Hepatocyte (in vitro differentiated cells): ENCODE measurements around the gene CD79A. TPM values are rescaled to one million over a fixed set of nuclear protein-coding genes. Genes with fewer than 3 reads are reported as not detected.

Experiments
- DNase-seq: peaks from one replicate; pipeline ENCODE4 v3.0.0-alpha.2; 2016; ENCODE audit warnings: low spot score
- H2AFZ ChIP-seq: fragments of 200-600 bp; sonication (generic); 2 replicates; pipeline ENCODE4 v1.6.0; 2016; ENCODE audit warnings: antibody characterized with exemption, mild to moderate bottlenecking
- H3K27ac ChIP-seq: fragments of 200-600 bp; sonication (generic); 2 replicates; pipeline ENCODE4 v1.5.1; 2016; ENCODE audit warnings: mild to moderate bottlenecking
- H3K27me3 ChIP-seq: fragments of 200-600 bp; sonication (generic); 2 replicates; pipeline ENCODE4 v1.6.1; 2016
- H3K36me3 ChIP-seq: fragments of 200-600 bp; sonication (generic); replicated peaks from 2 replicates; pipeline ENCODE4 v1.5.1; 2016; ENCODE audit warnings: low read depth; ENCODE audit not compliant: insufficient read depth
- H3K4me1 ChIP-seq: fragments of 200-600 bp; sonication (generic); 2 replicates; pipeline ENCODE4 v1.5.1; 2016; ENCODE audit warnings: mild to moderate bottlenecking, moderate library complexity; ENCODE audit not compliant: insufficient read depth
- H3K4me2 ChIP-seq: fragments of 200-600 bp; sonication (generic); 2 replicates; pipeline ENCODE4 v1.6.0; 2016
- H3K4me3 ChIP-seq: fragments of 200-600 bp; sonication (generic); 2 replicates; pipeline ENCODE4 v1.5.1; 2016; ENCODE audit warnings: mild to moderate bottlenecking
- H3K79me2 ChIP-seq: fragments of 200-600 bp; sonication (generic); 2 replicates; pipeline ENCODE4 v1.6.0; 2017; ENCODE audit warnings: mild to moderate bottlenecking
- H3K9me2 ChIP-seq: fragments of 200-600 bp; sonication (generic); replicated peaks from 2 replicates; pipeline ENCODE4 v1.6.0; 2017; ENCODE audit warnings: mild to moderate bottlenecking; ENCODE audit not compliant: insufficient read depth
- H3K9me3 ChIP-seq: fragments of 200-600 bp; sonication (generic); 2 replicates; pipeline ENCODE4 v1.5.1; 2016; ENCODE audit warnings: low read depth, mild to moderate bottlenecking
- H4K20me1 ChIP-seq: fragments of 200-600 bp; sonication (generic); 2 replicates; pipeline ENCODE4 v1.6.0; 2016; ENCODE audit warnings: mild to moderate bottlenecking; ENCODE audit not compliant: insufficient read depth, poor library complexity, severe bottlenecking
- EZH2 ChIP-seq: fragments of 200-600 bp; sonication (generic); IDR thresholded peaks from 2 replicates; pipeline ENCODE4 v1.6.1; 2016; ENCODE audit warnings: antibody characterized with exemption, mild to moderate bottlenecking, borderline replicate concordance
- EZH2phosphoT487 ChIP-seq: fragments of 200-600 bp; sonication (generic); IDR thresholded peaks from one replicate; pipeline ENCODE4 v1.6.1; 2018; ENCODE audit warnings: antibody characterized with exemption, mild to moderate bottlenecking, low read depth, moderate library complexity; ENCODE audit not compliant: unreplicated experiment, severe bottlenecking
- WGBS: methylation state at CpG from one replicate; pipeline ENCODE4 v1.1.6; 2016; ENCODE audit warnings: low lambda C conversion rate; ENCODE audit errors: missing lambda C conversion rate; 5-methylcytosine and 5-hydroxymethylcytosine counted together
- polyA plus RNA-seq: library from polyadenylated mRNA; unstranded; fragments of >200 nt; fragmentation: Nextera tagmentation; extraction: Ambion mirVana; gene quantifications from 2 replicates; pipeline ENCODE4 v1.2.1, GENCODE V29; 2016
- total RNA-seq: library from RNA; depleted of rRNA; stranded (reverse); fragments of >200 nt; gene quantifications from 2 replicates; pipeline ENCODE4 v1.2.3, GENCODE V29; 2014
- TF ChIP-seq, protein P1 (sequence below): fragments of 200-600 bp; sonication (generic); IDR thresholded peaks from 2 replicates; pipeline ENCODE4 v1.5.1; 2016; ENCODE audit warnings: antibody characterized with exemption, mild to moderate bottlenecking; ENCODE audit not compliant: poor library complexity

The CD79A gene
- total RNA-seq (0.37 TPM in 1 of 2 replicates, not detected in the other), polyA plus RNA-seq (0.27 TPM in 1 of 2 replicates, not detected in the other)

DNA sequence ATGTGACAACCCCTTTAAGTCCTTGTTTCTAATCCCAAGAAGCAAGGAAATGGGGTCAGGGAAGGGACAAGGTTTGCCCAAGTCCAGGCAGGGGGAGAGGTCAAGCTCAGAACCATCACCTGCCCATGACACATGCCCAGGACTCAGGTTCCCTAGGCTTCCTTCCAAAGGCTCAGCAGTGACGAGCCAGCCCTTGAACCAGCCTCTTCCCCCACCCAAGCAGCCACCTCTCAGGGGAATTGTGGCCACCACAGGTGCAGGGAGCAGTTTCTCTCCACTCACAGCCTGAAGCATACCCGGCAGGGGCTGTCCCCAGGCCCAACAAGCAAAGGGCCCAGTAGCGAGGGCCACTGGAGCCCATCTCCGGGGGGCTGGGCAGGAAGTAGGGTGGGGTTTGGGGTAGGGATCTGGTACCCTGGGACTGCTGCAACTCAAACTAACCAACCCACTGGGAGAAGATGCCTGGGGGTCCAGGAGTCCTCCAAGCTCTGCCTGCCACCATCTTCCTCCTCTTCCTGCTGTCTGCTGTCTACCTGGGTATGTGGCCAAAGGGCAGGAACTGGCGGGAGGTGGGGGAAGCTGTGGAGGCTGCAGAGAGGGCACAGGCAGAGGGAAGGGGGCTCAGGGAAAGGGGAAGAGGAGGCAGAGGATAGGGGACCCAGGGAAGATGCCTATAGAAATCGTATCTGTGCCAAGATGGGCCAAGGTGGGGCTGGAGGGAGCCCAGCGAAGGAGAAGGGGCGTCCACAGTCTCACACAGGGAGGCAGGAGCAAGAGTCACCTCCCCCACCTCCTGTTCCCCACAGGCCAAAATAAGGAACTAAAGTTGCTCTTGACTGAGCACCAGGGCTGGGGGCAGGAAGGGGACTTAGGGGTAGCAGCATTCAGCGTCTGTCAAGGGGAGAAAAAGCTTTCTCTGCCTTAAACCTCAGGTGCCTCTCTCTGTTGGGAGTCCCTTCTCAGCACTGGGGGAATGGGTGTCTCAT, at the start of gene CD79A:
TSS of gene CD79A (plus strand) at position 433 of the 986 bp plus-strand sequence. CDS start at position 459, 26 bp downstream.
- no peaks in the 10 kb centered on the region for H3K79me2 ChIP-seq
- no peaks in the 10 kb centered on the region for H3K9me3 ChIP-seq
- no peak within 1 kb of the TSS for H2AFZ ChIP-seq
- H3K27ac ChIP-seq = no peak within 1 kb of the TSS
- TF ChIP-seq EZH2phosphoT487 = no peak
- TF ChIP-seq, protein P1, sequence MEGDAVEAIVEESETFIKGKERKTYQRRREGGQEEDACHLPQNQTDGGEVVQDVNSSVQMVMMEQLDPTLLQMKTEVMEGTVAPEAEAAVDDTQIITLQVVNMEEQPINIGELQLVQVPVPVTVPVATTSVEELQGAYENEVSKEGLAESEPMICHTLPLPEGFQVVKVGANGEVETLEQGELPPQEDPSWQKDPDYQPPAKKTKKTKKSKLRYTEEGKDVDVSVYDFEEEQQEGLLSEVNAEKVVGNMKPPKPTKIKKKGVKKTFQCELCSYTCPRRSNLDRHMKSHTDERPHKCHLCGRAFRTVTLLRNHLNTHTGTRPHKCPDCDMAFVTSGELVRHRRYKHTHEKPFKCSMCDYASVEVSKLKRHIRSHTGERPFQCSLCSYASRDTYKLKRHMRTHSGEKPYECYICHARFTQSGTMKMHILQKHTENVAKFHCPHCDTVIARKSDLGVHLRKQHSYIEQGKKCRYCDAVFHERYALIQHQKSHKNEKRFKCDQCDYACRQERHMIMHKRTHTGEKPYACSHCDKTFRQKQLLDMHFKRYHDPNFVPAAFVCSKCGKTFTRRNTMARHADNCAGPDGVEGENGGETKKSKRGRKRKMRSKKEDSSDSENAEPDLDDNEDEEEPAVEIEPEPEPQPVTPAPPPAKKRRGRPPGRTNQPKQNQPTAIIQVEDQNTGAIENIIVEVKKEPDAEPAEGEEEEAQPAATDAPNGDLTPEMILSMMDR = no peak
- TF ChIP-seq EZH2 = no peak
- H4K20me1 ChIP-seq = no peaks in the 10 kb centered on the region
- H3K4me2 ChIP-seq = no peak within 1 kb of the TSS
- no peak for DNase-seq
- no peaks in the 10 kb centered on the region for H3K4me1 ChIP-seq
- H3K4me3 ChIP-seq = no peak within 1 kb of the TSS
- H3K9me2 ChIP-seq = no peaks in the 10 kb centered on the region
- no peaks in the 10 kb centered on the region for H3K27me3 ChIP-seq
- WGBS = 74% methylated on average over 9 of the region's 9 CpGs
- H3K36me3 ChIP-seq = no peaks in the 10 kb centered on the region

DNA sequence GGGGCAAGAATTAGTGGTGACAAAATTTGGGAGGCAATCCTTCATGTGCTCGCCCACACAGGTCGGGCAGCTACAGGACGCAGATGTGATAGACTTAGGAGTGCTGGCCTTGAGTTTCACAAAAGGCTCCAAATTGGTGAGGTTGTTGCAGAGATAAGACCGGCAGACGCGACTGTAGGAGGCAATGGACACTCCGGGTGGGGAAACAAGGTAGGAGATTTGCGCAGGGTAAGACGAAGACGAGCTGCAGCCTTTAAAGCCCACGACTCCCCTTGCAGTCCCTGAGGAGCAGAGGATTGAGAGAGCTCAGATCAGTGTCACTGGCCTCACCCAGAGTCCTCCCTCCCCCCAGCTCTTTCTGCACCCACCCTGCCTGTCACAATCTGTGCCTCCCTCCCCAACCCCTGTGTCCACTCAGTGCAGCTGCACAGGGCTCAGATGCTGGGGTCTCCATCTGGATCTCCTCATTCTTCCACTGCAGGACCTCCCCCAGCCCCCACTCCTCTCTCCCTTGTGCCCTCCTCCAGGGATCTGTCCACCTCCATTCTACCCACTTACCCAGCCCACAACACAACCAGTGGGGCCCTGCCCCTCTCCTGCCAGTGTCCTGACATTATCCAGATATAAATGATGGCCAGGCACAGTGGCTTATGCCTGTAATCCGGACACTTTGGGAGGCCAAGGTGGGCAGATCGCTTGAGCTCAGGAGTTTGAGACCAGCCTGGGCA, 38.9 kb upstream of the CD79A start:
- Histone ChIP-seq H3K27ac (no peak overlapping the region), H4K20me1 (no peaks in the 10 kb centered on the region), H3K4me2 (no peak overlapping the region), H3K9me2 (no peaks in the 10 kb centered on the region), H3K9me3 (no peaks in the 10 kb centered on the region), H3K36me3 (no peaks in the 10 kb centered on the region), H3K4me1 (no peaks in the 10 kb centered on the region), H3K27me3 (peaks cover 12% of the 10 kb centered on the region), H3K4me3 (no peak overlapping the region), H2AFZ (no peak overlapping the region), H3K79me2 (no peaks in the 10 kb centered on the region)
- TF ChIP-seq, protein P1 = no peak
- 60% methylated on average over 13 of the region's 13 CpGs for WGBS
- DNase-seq = no peak

DNA sequence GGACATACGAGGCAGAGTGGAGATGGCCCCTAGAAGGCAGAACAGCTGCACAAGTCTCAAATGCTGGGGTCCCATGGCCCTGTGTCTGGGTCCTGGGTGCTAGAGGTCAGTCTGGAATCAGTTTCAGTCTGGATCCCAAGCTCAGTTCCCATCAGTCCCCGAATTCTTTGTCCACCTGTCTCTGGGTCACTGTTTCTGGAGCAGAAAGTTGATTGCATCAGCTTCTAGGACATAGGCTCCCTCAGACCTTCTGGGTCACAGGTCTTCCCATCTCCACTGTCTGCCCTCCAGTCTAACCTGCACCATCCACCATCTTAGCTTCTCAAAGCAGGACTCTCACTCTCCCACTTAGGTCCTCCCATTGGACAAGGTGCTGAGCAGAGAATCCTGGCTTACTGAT, 37.9 kb upstream of the CD79A start:
- H3K9me2 ChIP-seq = no peaks in the 10 kb centered on the region
- H3K4me1 ChIP-seq = no peaks in the 10 kb centered on the region
- H2AFZ ChIP-seq = no peak overlapping the region
- no peak for TF ChIP-seq EZH2
- no peak overlapping the region for H3K4me3 ChIP-seq
- no peaks in the 10 kb centered on the region for H3K9me3 ChIP-seq
- no peaks in the 10 kb centered on the region for H3K79me2 ChIP-seq
- no peak for DNase-seq
- no peaks in the 10 kb centered on the region for H3K36me3 ChIP-seq
- 44% methylated on average over 2 of the region's 2 CpGs for WGBS
- no peaks in the 10 kb centered on the region for H4K20me1 ChIP-seq
- no peak overlapping the region for H3K4me2 ChIP-seq
- H3K27ac ChIP-seq = no peak overlapping the region
- peaks cover 12% of the 10 kb centered on the region for H3K27me3 ChIP-seq

DNA sequence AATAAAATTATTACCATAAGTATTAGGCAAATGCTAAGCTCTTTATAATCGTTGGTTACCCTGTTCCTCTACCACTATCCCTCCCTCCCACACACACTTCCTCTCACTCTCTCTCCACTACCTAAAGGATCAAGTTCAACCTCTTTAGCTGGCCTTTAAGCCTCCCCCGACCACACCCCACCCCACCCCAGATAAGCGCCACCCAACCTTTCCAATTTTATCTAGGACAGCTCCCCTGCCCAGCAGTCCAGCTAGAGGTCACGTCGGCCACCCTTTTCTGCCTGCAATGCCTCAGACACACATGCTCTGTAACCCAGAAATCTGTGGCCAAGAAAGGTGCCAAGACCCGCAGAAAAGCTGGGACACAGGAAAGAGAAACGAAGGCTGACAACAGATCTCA, 33.7 kb upstream of the CD79A start:
- Histone ChIP-seq H3K27ac (no peak overlapping the region), H3K9me2 (no peaks in the 10 kb centered on the region), H3K4me1 (no peaks in the 10 kb centered on the region), H3K4me2 (no peak overlapping the region), H3K27me3 (peaks cover 3% of the 10 kb centered on the region), H3K4me3 (no peak overlapping the region), H3K9me3 (no peaks in the 10 kb centered on the region), H3K36me3 (no peaks in the 10 kb centered on the region), H4K20me1 (no peaks in the 10 kb centered on the region), H3K79me2 (no peaks in the 10 kb centered on the region), H2AFZ (no peak overlapping the region)
- TF ChIP-seq, protein P1 = no peak
- TF ChIP-seq EZH2phosphoT487 (no peak), EZH2 (no peak)
- DNase-seq = no peak
- 79% methylated on average over 7 of the region's 7 CpGs for WGBS
